Fibroblast of villous mesenchyme (primary cell): ENCODE results near the gene DAGLB. TPM values are rescaled to one million over a fixed set of nuclear protein-coding genes. Genes with fewer than 3 reads are reported as not detected.

Source experiments
- DNase-seq: peaks from one replicate; pipeline ENCODE4 v3.0.0-alpha.2; 2010; ENCODE audit warnings: low read depth
- H3K4me3 ChIP-seq: 2 replicates; pipeline ENCODE4 v1.5.1; 2011; ENCODE audit warnings: low read depth, mild to moderate bottlenecking, low read length
- total RNA-seq: library from RNA; depleted of rRNA; stranded (reverse); fragments of >200 nt; gene quantifications from 2 replicates; pipeline ENCODE4 v1.2.3, GENCODE V29; 2012
- TF ChIP-seq, protein P1 (sequence below): IDR thresholded peaks from 2 replicates; pipeline ENCODE4 v1.5.1; 2012; ENCODE audit warnings: low read depth, mild to moderate bottlenecking, low read length; ENCODE audit not compliant: insufficient read depth

The DAGLB gene
- total RNA-seq, 1 donor = 29.4 TPM

DNA sequence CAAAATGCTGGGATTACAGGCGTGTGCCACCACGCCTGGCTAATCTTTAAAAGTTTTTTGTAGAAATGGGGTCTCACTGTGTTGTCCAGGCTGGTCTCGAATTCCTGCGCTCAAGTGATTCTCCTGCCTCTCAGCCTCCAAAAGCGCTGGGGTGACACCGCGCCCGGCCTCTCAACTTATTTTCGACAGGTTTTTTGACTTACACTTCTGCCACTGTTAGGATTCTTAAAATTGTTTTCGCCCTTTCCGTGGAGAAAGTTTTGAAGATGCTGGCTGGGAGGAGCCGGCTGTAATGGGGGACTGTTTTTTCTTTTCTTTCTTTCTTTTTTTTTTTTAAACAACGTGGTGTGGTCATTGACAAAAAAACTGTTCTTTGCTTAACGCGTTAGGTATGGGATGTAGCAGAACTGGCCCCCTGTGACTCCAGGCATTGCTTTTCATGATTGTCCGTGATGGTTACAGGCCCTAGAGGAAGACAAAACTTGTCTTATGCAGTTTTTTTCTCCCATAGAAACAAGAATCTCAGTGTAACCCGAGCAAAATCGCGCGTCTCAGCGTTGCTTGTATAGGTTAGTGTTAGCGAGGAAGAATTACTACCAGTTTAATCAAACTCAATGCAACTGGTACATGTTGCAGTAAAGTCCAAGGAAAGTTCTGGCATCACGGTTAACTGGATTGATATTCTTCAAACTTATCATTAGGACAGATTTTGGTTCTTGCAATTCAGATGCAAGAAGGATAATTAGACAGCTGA, 72.2 kb downstream of the DAGLB start:
- TF ChIP-seq, protein P1, sequence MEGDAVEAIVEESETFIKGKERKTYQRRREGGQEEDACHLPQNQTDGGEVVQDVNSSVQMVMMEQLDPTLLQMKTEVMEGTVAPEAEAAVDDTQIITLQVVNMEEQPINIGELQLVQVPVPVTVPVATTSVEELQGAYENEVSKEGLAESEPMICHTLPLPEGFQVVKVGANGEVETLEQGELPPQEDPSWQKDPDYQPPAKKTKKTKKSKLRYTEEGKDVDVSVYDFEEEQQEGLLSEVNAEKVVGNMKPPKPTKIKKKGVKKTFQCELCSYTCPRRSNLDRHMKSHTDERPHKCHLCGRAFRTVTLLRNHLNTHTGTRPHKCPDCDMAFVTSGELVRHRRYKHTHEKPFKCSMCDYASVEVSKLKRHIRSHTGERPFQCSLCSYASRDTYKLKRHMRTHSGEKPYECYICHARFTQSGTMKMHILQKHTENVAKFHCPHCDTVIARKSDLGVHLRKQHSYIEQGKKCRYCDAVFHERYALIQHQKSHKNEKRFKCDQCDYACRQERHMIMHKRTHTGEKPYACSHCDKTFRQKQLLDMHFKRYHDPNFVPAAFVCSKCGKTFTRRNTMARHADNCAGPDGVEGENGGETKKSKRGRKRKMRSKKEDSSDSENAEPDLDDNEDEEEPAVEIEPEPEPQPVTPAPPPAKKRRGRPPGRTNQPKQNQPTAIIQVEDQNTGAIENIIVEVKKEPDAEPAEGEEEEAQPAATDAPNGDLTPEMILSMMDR = no peak
- H3K4me3 ChIP-seq = peak overlapping the region; percentile 85
- DNase-seq = peak; percentile 54

DNA sequence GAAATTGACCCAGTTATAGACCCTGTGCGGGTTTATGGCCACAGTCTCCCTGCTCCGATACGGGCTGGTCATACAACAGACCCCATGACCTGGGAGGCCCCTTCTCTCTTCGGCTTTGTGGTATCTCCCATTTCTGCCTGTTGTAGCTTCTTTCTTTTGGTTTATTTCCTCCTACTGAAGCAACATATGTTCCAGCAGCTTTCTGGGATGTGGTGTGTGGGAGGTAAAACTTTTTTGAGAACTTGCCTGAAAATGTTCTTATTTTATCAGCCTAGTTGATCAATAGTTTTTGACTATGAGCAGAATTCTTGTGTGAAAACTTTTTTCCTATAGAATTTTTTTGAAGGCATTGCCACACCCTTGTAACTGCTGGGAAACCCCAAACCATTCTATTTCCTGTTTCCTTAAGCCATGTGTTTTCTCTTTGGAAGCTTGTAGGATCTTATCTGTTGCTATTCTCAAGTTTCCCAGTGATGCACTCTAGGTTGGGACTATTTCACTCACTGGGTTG, 80.0 kb downstream of the DAGLB start:
- peak; percentile 86 for DNase-seq
- no peak overlapping the region for H3K4me3 ChIP-seq
- TF ChIP-seq, protein P1 = no peak

DNA sequence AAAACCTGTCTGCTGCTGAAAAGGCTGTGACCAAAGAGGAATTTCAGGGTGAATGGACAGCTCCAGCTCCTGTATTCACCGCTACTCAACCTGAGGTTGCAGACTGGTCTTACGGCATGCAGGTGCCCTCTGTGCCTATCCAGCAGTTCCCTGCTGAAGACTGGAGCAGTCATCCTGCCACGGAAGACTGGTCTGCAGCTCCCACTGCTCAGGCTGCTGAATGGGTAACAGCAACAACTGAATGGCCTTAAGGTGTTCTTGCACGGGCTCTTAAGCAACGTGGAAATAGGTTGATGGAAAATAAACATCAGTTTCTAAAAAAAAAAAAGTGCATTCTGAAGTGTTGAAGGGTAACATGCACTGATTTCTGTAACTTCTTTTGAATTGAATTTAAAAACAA, 82.3 kb downstream of the DAGLB start:
- H3K4me3 ChIP-seq = no peak overlapping the region
- TF ChIP-seq, protein P1 = no peak
- DNase-seq = no peak

DNA sequence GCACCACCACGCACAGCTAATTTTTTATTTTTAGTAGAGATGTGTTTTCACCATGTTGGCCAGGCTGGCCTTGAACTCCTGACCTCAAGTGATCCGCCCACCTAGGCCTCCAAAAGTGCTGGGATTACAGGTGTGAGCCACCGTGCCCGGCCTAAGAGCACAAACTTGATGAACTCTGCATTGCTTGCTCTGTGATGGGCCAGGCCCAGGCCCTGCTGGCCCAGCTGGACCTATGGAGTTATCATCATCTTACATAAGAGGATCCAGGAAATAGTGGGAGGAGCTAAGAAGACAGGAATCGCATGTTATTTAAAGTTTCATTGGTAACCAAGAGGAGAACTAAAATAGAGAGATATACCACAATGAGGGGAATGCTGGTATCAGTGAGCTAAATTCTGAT, 86.9 kb downstream of the DAGLB start:
- H3K4me3 ChIP-seq = no peak overlapping the region
- TF ChIP-seq, protein P1 = no peak
- no peak for DNase-seq

DNA sequence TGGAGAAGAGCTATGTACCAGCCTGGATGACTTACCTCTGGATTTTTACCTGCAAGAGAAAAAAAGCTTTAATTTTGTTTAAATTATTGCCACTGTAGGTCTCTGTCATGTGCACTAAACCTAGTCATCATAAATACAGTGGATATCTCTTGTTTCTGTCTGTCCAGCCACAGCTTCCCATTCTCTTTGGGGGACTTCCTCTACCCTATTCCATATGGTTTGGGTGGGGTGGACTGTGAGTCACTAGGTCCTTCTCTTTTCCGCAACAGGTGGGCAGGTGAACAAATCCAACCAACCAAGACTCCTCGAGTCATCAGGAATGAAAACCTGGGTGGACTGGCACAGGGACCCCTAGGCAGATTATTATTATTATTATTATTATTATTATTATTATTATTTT, 88.0 kb downstream of the DAGLB start:
- DNase-seq = no peak
- H3K4me3 ChIP-seq = no peak overlapping the region
- TF ChIP-seq, protein P1 = no peak

Other genes starting within 250 kb of the DAGLB start
- gene CYTH3, start 175.3 kb downstream of the DAGLB start, total RNA-seq = 33.2 and 36.1 TPM in 2 replicates
- 15.5 and 22.9 TPM in 2 replicates for gene FAM220A, start 99.0 kb downstream of the DAGLB start, total RNA-seq
- gene RAC1, start 73.4 kb downstream of the DAGLB start, total RNA-seq = 58.6 and 66.9 TPM in 2 replicates
- gene KDELR2, start 36.2 kb upstream of the DAGLB start, total RNA-seq = 200 and 383 TPM in 2 replicates
- gene GRID2IP, start 103.5 kb upstream of the DAGLB start, total RNA-seq = not detected in 2 replicates
- gene ZDHHC4, start 129.5 kb upstream of the DAGLB start, total RNA-seq = 60.5 and 62.5 TPM in 2 replicates
- 16.4 and 17.7 TPM in 2 replicates for gene INTS15, start 142.1 kb upstream of the DAGLB start, total RNA-seq
- gene ZNF853, start 167.7 kb upstream of the DAGLB start, total RNA-seq = under 0.01 and 0.32 TPM in 2 replicates
- 12.1 and 13.2 TPM in 2 replicates for gene ZNF316, start 189.4 kb upstream of the DAGLB start, total RNA-seq